ENCODE data around the gene TLCD5. TPM values are rescaled to one million over a fixed set of nuclear protein-coding genes. Genes with fewer than 3 reads are reported as not detected.

Gene TLCD5
- polyA plus RNA-seq, 1 donor (not counting 4 experiments of a cell fraction or from before 2014, with no cell fraction given): 4.0 TPM

DNA sequence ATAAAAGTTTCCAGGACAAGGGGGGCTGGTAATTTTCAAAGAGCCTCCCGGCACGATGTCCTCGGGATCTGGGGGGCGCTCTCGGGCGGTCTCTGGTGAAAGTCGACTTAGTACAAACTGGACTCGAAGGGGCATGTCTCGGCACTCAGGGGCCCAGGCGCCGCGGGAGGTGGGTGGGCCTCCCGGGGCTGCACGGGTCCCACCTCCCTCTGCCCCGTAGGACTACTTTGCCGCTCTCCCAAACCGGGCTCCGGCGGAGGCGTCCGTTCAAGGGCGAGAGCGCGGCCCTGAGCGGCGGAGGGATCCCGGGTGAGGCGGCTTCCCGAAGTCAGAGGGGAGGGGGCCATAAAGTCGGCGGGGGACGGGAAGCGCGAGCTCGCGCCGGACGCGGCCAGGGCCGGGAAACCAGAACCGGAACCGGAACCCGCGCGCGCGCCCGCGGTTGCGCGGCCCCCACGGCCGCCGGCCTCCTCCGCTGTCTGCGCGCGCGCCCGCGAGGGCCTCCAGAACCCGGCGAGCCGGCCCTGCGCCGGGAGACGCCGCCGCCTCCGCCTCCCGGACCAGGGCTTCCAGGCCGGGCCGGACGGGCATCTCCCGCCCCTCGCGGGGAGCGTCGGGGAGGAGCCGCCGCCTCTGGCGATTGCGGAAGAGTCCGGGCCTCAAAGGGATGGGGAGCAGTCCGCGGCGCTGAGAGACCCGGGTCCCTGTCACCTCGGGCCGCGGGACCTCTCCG is 11.0 kb downstream of the TLCD5 start, which contains the start of gene ARHGEF12:
TSS of gene ARHGEF12 (plus strand) at position 506 of the 733 bp plus-strand sequence. CDS start 831 bp downstream, outside the sequence.
- no peak for FAIRE-seq
- no peaks in the 10 kb centered on the region for H3K9me1 ChIP-seq (ENCODE audit: control insufficient read depth, extremely low read depth, insufficient read depth, low read length)
- peaks cover 35% of the 10 kb centered on the region for H3K79me2 ChIP-seq (ENCODE audit: control insufficient read depth, insufficient read depth, low read length)
- peaks cover 61% of the 10 kb centered on the region for H3K4me1 ChIP-seq (ENCODE audit: control insufficient read depth, extremely low read depth, insufficient read depth, low read length)
- dilution Hi-C loops (cut with MboI; ENCODE audit: extremely low pct_ligation_motif_present, low sequenced_read_pairs): no loop called here
- H3K27me3 ChIP-seq (ENCODE audit: control insufficient read depth, extremely low read depth, insufficient read depth, low read length): no peaks in the 10 kb centered on the region
- H4K20me1 ChIP-seq (ENCODE audit: control insufficient read depth, extremely low read depth, insufficient read depth, low read length): peaks cover 12% of the 10 kb centered on the region
- no peaks in the 10 kb centered on the region for H3K9me3 ChIP-seq (ENCODE audit: control insufficient read depth, low read depth, low read length)
- peak within 1 kb of the TSS; percentile 86 for H3K27ac ChIP-seq (ENCODE audit: control insufficient read depth, insufficient read depth, low read length)
- DNase-seq (ENCODE audit: low read depth, low spot score): no peak
- H3K4me2 ChIP-seq (ENCODE audit: control insufficient read depth, extremely low read depth, insufficient read depth, low read depth, low read length): peak within 1 kb of the TSS; percentile 100
- no peaks in the 10 kb centered on the region for H3K36me3 ChIP-seq (ENCODE audit: control insufficient read depth in 2 of 2, extremely low read depth in 1 of 2, insufficient read depth in 2 of 2, low read length in 2 of 2)
- H3K4me3 ChIP-seq (ENCODE audit: control insufficient read depth in 2 of 3, extremely low read depth in 1 of 3, insufficient read depth in 2 of 3, low read depth in 1 of 3, low read length in 3 of 3): peak within 1 kb of the TSS; percentile 92 to 98 (median 98)
- H2AFZ ChIP-seq (ENCODE audit: control insufficient read depth, low read length): peak within 1 kb of the TSS; percentile 87
- H3K9ac ChIP-seq (ENCODE audit: control insufficient read depth, extremely low read depth, insufficient read depth, low read length): peak within 1 kb of the TSS; percentile 93
- TF ChIP-seq, protein P1, sequence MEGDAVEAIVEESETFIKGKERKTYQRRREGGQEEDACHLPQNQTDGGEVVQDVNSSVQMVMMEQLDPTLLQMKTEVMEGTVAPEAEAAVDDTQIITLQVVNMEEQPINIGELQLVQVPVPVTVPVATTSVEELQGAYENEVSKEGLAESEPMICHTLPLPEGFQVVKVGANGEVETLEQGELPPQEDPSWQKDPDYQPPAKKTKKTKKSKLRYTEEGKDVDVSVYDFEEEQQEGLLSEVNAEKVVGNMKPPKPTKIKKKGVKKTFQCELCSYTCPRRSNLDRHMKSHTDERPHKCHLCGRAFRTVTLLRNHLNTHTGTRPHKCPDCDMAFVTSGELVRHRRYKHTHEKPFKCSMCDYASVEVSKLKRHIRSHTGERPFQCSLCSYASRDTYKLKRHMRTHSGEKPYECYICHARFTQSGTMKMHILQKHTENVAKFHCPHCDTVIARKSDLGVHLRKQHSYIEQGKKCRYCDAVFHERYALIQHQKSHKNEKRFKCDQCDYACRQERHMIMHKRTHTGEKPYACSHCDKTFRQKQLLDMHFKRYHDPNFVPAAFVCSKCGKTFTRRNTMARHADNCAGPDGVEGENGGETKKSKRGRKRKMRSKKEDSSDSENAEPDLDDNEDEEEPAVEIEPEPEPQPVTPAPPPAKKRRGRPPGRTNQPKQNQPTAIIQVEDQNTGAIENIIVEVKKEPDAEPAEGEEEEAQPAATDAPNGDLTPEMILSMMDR (optimal IDR thresholded peaks at IDR 0.05 in 1 of 3, IDR thresholded peaks at IDR 0.05 in 1 of 3, conservative IDR thresholded peaks at IDR 0.05 in 1 of 3; ENCODE audit: extremely low read depth in 1 of 3, insufficient read depth in 2 of 3, low read length in 3 of 3): peak; percentile 26 to 59 (median 26)
- no peak for TF ChIP-seq EZH2 (IDR thresholded peaks at IDR 0.05; ENCODE audit: low read length)

DNA sequence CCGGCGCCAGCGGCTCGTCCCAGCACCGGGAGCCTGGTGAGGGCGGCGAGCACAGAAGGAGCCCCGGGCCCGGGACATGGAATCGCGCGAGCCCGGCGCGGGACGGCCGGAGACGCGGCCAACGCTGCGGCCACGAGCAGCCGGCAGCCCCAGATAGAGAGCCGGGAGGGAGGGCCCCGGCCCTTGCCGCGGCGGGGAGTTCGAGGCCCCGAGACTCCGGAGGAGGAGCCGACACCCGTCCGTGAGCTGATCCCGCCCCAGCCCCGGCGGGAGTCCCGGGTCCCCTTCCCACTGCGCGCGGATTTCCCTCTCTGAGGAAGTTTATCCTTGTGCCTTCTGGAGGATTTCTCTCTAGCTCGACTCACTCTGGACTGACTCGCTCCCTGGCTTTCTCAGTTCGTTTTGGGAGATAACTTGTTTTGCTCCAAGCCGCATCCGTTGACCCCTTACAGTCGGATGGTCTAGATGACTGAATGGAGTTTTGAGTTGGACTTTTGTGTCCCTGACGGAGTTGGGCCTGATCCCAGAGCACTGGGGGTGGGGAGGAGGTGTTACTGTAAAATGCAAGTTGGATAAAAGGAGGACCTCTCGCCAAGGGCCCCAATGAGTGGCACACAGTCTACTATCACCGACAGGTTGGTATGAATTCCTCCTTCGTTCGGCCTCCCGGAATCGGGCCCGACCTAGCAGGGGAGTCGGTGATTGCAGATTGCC is 11.7 kb downstream of the TLCD5 start:
- H3K4me2 ChIP-seq (ENCODE audit: control insufficient read depth, extremely low read depth, insufficient read depth, low read depth, low read length): peak overlapping the region; percentile 100
- TF ChIP-seq, protein P1 (optimal IDR thresholded peaks at IDR 0.05 in 1 of 3, IDR thresholded peaks at IDR 0.05 in 1 of 3, conservative IDR thresholded peaks at IDR 0.05 in 1 of 3; ENCODE audit: extremely low read depth in 1 of 3, insufficient read depth in 2 of 3, low read length in 3 of 3): no peak
- no peak for TF ChIP-seq EZH2 (IDR thresholded peaks at IDR 0.05; ENCODE audit: low read length)
- H3K79me2 ChIP-seq (ENCODE audit: control insufficient read depth, insufficient read depth, low read length): peaks cover 39% of the 10 kb centered on the region
- H3K4me1 ChIP-seq (ENCODE audit: control insufficient read depth, extremely low read depth, insufficient read depth, low read length): peaks cover 61% of the 10 kb centered on the region
- dilution Hi-C loops (cut with MboI; ENCODE audit: extremely low pct_ligation_motif_present, low sequenced_read_pairs): no loop called here
- H3K27me3 ChIP-seq (ENCODE audit: control insufficient read depth, extremely low read depth, insufficient read depth, low read length): no peaks in the 10 kb centered on the region
- H3K9ac ChIP-seq (ENCODE audit: control insufficient read depth, extremely low read depth, insufficient read depth, low read length): peak overlapping the region; percentile 93
- no peaks in the 10 kb centered on the region for H3K9me3 ChIP-seq (ENCODE audit: control insufficient read depth, low read depth, low read length)
- no peaks in the 10 kb centered on the region for H3K36me3 ChIP-seq (ENCODE audit: control insufficient read depth in 2 of 2, extremely low read depth in 1 of 2, insufficient read depth in 2 of 2, low read length in 2 of 2)
- peak overlapping the region; percentile 92 to 98 (median 98) for H3K4me3 ChIP-seq (ENCODE audit: control insufficient read depth in 2 of 3, extremely low read depth in 1 of 3, insufficient read depth in 2 of 3, low read depth in 1 of 3, low read length in 3 of 3)
- peak overlapping the region; percentile 86 for H3K27ac ChIP-seq (ENCODE audit: control insufficient read depth, insufficient read depth, low read length)
- FAIRE-seq (no peak), DNase-seq (ENCODE audit: low read depth, low spot score) (no peak)
- H4K20me1 ChIP-seq (ENCODE audit: control insufficient read depth, extremely low read depth, insufficient read depth, low read length): peaks cover 12% of the 10 kb centered on the region
- no peaks in the 10 kb centered on the region for H3K9me1 ChIP-seq (ENCODE audit: control insufficient read depth, extremely low read depth, insufficient read depth, low read length)
- H2AFZ ChIP-seq (ENCODE audit: control insufficient read depth, low read length): peak overlapping the region; percentile 75
